BJ (cell line): Measurements from ENCODE around the gene ZC2HC1B. TPM values are rescaled to one million over a fixed set of nuclear protein-coding genes. Genes with fewer than 3 reads are reported as not detected.

Experiments used
- CTCF ChIA-PET: fragments of 350-600 bp; formaldehyde crosslinking; extraction: SDS; loops from one replicate; lab custom pipeline; 2021; ENCODE audit warnings: antibody characterized with exemption, inconsistent platforms; lab: Yijun Ruan, JAX
- POLR2A ChIA-PET: fragments of 300-600 bp; sonication (Branson Sonifier 250); formaldehyde crosslinking; extraction: SDS; loops from one replicate; lab custom pipeline; 2021; ENCODE audit warnings: antibody characterized with exemption; lab: Charles Lee
- DNase-seq: peaks from one replicate; pipeline ENCODE4 v3.0.0-alpha.2; 2011; ENCODE audit warnings: low read depth
- H3K27me3 ChIP-seq: 2 replicates; pipeline ENCODE4 v1.6.0; 2011; ENCODE audit warnings: low read length; ENCODE audit not compliant: control insufficient read depth, insufficient read depth
- H3K36me3 ChIP-seq: 2 replicates; pipeline ENCODE4 v1.5.1; 2011; ENCODE audit warnings: low read length; ENCODE audit not compliant: control insufficient read depth, insufficient read depth
- H3K4me3 ChIP-seq: 2 replicates; pipeline ENCODE4 v1.5.1; 2011; ENCODE audit warnings: low read depth, mild to moderate bottlenecking, control low read depth, low read length
- polyA plus RNA-seq: library from polyadenylated mRNA; depleted of rRNA; stranded (reverse); fragments of >200 nt; gene quantifications from 2 replicates; pipeline ENCODE4 v1.2.3, GENCODE V29; 2011
- TF ChIP-seq, protein P1 (sequence below): IDR thresholded peaks from 2 replicates; pipeline ENCODE4 v1.5.1; 2011; ENCODE audit warnings: low read depth, mild to moderate bottlenecking, control low read depth, inconsistent platforms, low read length, moderate library complexity; ENCODE audit not compliant: insufficient read depth

Gene ZC2HC1B
- polyA plus RNA-seq, 1 experiment: not detected

DNA sequence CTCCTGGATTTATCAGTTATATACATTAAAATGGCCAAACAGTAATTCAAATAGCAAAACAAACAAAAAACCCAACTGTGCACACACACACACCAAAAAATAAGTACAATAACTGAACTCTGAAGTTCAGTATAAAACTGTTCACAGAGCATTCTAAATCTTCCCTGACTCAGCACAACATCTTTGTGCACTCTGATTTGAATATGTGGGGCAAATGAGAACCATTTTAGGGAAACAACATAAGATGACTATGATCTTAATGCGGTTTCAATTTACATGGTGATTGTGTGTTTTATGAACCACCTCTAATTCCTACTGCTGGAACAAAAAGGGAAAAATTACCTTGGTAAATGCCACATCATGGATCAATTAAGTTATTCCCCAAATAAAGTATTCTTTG lies 102.0 kb downstream of the ZC2HC1B start:
- POLR2A ChIA-PET: no interaction called here

DNA sequence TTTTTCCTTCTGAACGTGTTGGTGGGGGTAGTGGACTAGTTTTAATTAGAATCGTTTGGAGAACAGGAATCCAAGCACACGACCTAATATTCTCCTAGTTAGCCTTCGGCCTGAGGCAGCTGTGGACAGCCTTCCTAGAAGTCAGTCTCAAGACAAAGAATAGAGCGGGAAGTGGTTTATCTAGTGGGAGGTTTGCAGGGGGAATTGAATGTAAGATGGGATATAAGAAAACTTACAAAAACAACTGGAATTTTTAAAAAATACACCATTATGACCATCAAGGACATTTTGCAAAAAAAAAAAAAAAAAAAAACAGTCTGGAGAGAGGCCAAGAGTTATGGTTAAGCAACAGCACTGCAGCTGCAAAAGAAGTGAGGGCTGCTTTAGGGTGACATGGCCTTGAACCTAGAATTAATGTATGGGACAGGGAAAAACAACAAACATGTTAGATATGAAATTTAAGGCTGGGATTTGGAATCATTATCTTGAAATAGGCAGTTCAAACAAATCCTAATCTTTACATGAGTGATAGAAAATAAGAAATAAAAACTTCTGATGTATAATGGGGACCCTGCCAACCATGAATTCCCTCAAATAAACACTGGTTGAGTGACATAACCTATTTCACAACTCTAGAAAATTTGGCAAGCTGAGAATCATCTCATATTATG lies 103.6 kb downstream of the ZC2HC1B start:
- Histone ChIP-seq H3K4me3 (no peak overlapping the region), H3K27me3 (no peaks in the 10 kb centered on the region; the same call in 1 of the 2 replicates), H3K36me3 (0 out of 2 replicates have a peak, but pooled peaks cover 4% of the 10 kb centered on the region)
- ChIA-PET POLR2A (no interaction called here), CTCF (interaction anchor here (0.7 to 1.1 kb wide), 2 partner anchors 28 to 1283 kb away, joined by 3 to 4 read pairs; no protein-coding TSS in a partner anchor)
- TF ChIP-seq, protein P1, sequence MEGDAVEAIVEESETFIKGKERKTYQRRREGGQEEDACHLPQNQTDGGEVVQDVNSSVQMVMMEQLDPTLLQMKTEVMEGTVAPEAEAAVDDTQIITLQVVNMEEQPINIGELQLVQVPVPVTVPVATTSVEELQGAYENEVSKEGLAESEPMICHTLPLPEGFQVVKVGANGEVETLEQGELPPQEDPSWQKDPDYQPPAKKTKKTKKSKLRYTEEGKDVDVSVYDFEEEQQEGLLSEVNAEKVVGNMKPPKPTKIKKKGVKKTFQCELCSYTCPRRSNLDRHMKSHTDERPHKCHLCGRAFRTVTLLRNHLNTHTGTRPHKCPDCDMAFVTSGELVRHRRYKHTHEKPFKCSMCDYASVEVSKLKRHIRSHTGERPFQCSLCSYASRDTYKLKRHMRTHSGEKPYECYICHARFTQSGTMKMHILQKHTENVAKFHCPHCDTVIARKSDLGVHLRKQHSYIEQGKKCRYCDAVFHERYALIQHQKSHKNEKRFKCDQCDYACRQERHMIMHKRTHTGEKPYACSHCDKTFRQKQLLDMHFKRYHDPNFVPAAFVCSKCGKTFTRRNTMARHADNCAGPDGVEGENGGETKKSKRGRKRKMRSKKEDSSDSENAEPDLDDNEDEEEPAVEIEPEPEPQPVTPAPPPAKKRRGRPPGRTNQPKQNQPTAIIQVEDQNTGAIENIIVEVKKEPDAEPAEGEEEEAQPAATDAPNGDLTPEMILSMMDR: no peak
- no peak for DNase-seq

More for the DNA sequence above, 102.0 kb downstream of the ZC2HC1B start:
- Histone ChIP-seq H3K27me3 (no peaks in the 10 kb centered on the region; the same call in 1 of the 2 replicates), H3K36me3 (0 out of 2 replicates have a peak, but pooled peaks cover 4% of the 10 kb centered on the region), H3K4me3 (no peak overlapping the region)
- no peak for DNase-seq
- TF ChIP-seq, protein P1: no peak
- CTCF ChIA-PET: no interaction called here

GRCh38 chr6:143969077-143969476 lies 104.8 kb downstream of the ZC2HC1B start:
- DNase-seq: no peak
- ChIA-PET CTCF (no interaction called here), POLR2A (no interaction called here)
- no peaks in the 10 kb centered on the region; the same call in 1 of the 2 replicates for H3K27me3 ChIP-seq
- H3K4me3 ChIP-seq: no peak overlapping the region
- TF ChIP-seq, protein P1: no peak
- 0 out of 2 replicates have a peak, but pooled peaks cover 4% of the 10 kb centered on the region for H3K36me3 ChIP-seq

DNA sequence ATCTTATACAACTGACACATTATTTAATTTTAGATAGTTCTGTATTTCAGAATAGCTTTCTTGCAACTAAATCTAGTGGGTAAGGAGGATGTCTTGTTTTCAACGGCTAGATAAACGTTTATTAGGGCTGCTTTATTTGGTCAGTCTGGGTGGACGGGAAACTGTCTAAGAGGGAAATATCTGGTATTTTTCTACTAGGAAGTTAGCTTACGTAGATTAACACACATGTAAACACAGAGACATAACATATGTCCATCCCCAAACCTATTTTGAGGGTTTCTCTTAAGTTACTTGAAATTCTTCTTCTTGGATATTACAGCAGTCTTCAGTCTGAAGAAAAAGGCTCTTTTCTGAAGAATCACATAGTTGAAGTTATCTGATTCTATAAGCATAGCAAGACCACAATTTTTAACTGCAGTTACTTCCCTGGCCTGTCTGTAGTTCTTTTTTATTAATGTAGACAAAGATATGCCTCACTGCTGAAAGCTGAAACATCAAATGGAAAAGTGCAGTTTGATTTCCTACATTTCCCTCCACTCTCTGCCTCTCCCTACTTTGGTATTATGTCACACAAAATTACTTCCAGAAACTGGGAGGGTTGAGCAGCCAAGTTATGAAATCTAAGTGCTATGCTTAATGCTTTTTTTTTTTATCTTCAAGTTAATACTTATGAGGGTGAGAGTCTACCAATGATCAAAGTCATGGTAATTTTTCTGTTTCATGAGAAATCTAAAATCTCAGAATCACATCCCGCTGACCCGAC lies 106.4 kb downstream of the ZC2HC1B start:
- TF ChIP-seq, protein P1: no peak
- 0 out of 2 replicates have a peak, but pooled peaks cover under 1% of the 10 kb centered on the region for H3K36me3 ChIP-seq
- POLR2A ChIA-PET: no interaction called here
- DNase-seq: no peak
- CTCF ChIA-PET: interaction anchor here (1.2 kb wide), 1 partner anchor 26 kb away, joined by 3 read pairs; no protein-coding TSS in a partner anchor
- H3K4me3 ChIP-seq: no peak overlapping the region
- no peaks in the 10 kb centered on the region; the same call in 1 of the 2 replicates for H3K27me3 ChIP-seq
